Stimulated activated CD4-positive, alpha-beta T cell treated with anti-CD3 and anti-CD28 coated beads, Interleukin-4, amount 100 ng/mL, for 48 hours (primary cell): ENCODE results near the gene ALDH3B1.
"Not testable (repeated sequence)": the region's sequence is repeated elsewhere in the genome, so short reads cannot be mapped to it uniquely, and the experiment has no call there.

Experiments
- DNase-seq, 2 donors: peaks; one replicate each; pipeline ENCODE4 v3.0.0-alpha.2; 2020; ENCODE audit warnings: low read depth in 2 of 2

Gene ALDH3B1, protein sequence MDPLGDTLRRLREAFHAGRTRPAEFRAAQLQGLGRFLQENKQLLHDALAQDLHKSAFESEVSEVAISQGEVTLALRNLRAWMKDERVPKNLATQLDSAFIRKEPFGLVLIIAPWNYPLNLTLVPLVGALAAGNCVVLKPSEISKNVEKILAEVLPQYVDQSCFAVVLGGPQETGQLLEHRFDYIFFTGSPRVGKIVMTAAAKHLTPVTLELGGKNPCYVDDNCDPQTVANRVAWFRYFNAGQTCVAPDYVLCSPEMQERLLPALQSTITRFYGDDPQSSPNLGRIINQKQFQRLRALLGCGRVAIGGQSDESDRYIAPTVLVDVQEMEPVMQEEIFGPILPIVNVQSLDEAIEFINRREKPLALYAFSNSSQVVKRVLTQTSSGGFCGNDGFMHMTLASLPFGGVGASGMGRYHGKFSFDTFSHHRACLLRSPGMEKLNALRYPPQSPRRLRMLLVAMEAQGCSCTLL

DNA sequence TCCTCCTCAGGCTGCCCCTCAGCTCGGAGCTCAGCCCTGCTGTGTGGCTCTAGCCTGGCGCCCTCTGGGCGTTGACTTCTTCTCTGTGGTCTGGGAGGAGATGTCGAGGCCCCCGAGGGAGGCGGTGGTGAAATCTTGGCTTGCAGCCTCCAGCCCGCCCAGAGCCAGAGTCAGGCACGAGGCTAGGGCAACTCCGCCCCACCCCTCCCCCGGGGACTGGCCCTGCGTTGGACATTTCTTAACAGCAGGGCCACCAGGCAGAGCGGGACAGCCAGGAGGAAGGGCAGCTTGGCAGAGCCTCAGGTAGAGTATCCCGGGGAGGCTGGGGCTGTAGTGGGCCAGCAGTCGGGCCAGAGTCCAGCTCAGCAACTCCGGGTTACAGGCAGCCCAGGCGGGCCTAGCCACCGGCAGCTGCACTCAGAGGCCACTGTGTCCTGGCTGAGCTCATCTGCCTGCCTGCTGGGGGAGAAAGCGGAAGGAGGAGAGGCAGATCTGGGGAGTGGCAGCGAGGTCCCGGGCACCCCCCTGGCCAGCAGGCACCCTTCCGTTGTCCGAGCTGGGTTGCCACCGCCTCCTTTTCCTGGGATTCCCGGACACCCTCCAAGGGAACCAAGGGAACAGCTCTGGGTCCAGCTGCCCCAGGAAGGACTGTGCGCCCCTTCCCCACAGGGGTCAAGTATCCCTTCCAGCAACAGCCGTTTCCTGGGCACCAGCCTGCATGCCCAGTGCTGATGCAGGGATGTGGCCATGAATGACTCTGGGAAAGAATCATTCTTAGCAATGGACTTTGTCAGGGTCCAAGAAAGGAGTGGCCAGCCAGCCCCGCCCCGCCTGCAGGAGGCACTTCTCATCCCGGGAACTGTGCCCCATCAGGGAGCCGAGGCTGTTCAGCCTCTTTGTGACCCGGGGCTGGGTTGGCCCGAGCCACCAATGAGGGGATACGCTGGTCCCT is at the start of gene ALDH3B1:
Gene ALDH3B1, plus strand, starts transcription at position 238 of the 952 bp plus-strand sequence. CDS start 4,971 bp downstream, outside the sequence.
- DNase-seq, result no peak

DNA sequence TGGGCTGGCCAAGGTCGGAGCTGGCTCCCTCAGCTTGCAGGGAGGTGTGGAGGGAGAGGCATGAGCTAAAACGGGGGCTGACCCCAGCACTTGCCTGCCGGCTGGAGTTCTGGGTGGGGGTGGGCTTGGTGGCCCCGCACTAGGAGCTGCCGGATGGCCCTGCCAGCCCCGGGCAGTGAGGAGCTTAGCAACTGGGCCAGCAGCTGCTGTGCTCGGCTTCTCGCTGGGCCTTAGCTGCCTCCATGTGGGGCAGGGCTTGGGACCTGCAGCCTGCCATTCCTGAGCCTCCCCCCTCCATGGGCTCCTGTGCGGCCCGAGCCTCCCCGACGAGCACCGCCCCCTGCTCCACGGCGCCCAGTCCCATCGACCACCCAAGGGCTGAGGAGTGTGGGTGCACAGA is 46.9 kb upstream of the ALDH3B1 start:
- DNase-seq, result not testable (repeated sequence)

DNA sequence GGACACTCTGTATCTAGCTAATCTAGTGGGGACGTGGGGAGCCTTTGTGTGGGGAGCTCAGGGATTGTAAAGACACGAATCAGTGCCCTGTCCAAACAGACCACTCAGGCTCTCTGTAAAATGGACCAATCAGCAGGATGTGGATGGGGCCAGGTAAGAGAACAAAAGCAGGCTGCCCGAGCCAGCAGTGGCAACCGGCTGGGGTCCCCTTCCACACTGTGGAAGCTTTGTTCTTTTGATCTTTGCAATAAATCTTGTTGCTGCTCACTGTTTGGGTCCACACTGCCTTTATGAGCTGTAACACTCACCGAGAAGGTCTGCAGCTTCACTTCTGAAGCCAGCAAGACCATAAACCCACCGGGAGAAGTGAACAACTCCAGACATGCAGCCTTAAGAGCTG is 46.2 kb upstream of the ALDH3B1 start:
- not testable (repeated sequence) for DNase-seq

DNA sequence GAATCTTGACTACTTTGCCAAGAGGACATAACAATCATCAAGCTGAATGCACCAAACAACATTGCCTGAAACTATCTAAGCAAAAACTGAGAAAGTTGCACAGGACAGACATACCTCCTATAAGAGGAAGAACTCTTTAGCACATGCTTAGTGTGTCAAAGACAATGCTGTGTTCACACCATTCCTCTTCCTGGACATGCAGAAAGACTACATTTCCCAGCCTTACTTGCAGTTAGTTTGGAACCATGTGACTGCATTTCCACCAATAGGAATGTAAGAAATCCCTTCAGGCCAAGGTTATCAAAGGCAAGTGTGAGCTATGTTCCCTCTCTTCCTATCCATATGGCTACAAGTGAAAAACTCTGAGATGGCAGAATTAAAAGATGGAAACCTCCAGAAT is 45.4 kb upstream of the ALDH3B1 start:
- DNase-seq, result not testable (repeated sequence)

DNA sequence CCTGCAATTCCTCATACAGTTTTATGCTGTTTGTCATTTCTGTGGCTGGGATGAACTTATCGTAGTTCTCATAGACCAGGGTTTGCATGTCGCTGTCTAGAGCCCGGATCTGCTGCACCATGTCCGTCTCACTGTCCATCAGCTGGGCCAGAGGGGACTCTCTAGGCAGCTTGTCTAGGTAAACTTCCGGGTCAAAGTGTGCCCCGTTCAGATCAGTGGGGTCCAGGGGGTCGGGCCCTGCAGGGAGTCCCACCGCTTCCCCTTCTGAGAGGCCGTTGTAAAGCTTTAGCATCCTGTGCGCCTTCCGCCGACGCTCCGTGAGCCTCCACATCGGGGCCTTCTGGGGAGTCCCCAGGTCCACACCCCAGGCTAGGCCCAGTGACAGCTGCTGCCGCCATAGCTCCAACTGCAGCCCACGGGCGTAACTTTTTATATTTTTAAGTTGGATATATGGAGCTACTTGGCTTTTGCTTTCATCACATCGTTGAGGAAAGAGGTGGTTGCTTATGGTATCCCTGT is 44.2 kb upstream of the ALDH3B1 start:
- not testable (repeated sequence) for DNase-seq

DNA sequence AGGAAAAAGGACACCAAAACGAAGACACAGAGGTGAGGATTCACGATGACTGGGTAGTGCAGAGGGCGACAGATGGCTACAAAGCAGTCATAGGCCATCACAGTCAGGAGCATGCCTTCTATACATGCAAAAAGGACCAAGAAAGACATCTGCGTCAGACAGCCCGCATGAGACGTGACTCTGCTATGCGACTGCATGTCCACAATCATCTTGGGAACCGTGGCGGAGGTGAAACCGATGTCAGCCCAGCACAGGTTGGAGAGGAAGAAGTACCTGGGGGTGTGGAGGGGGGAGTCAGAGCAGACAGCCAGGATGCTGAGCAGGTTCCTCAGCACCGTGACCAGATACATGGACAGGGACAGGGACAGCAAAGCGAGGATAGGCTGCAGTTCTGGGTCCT is 35.4 kb upstream of the ALDH3B1 start:
- DNase-seq, result not testable (repeated sequence)

DNA sequence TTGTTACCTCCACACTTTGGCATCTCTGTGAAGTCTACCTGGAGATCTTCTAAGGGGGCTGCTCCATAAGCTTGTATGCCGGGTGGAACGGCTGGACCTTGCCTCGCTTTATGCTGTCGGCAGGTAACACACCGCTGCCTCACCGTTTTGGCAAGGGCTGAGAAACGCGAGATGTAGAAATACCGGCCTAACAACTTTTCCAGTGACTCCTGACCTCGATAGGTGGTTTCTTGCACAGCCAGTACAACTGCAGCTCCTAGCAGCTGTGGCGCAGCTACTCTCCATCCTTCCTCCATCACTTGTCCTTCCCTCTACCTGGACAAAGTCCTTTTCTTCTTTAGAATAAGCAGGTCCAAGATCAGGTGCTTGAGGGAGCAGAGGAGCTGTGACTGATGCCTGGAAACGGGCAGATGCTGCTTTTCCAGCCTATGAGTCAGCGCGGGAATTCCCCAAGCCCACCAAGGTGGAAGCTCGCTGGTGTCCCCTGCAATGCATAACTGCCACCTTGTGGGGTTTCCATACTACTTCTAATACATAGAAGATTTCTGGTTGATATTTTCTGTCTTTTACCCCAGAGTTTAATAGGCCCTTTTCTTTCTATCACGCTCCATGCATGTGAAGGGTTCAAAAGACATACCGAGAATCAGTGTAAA is 31.2 kb upstream of the ALDH3B1 start:
- DNase-seq, result not testable (repeated sequence)

DNA sequence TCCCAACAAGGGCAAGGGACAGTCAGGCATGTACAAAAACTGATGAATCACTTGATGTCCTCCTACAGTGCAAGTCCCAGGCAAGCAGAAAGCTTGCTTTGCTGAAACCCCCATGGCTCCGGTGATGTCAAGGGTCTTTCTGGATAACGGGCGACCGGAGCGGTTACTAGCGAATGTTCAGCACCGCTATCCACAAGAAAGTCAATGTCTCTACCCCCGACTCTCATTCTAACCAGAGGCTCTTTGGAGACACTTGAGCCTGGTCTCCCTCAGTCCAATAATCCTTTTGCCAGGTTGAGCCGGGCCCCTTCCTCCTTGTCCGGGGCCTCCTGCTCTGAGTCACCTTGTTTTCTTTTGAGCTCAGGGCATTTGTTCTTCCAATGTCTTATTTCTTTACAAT is 28.9 kb upstream of the ALDH3B1 start:
- not testable (repeated sequence) for DNase-seq

DNA sequence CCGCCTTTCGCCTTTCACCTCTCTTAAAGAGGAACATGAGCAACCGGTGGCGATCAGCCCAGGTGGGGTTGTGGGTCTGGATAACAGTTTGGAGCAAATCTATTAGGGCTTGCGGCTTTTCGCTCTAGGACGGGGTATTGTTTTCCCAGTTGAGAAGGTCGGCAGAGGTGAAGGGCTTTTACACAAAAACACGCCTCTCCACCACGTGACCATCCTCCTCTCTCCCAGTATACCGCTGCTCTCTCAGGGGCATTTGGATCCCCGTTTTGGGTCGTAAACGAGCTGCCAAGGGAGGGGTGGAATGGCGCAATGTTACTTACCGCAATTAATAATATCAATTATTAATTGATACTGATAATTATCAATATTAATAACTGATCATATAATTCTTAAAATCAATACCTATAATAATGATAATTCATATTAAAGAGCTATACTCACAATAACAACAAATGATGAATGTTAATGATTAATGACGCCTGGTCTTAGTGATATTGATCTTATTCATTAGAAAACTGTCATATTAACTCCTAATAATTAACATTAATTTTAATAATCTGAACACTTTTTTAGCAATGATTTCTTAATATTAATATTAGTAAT is 27.8 kb upstream of the ALDH3B1 start:
- not testable (repeated sequence) for DNase-seq

DNA sequence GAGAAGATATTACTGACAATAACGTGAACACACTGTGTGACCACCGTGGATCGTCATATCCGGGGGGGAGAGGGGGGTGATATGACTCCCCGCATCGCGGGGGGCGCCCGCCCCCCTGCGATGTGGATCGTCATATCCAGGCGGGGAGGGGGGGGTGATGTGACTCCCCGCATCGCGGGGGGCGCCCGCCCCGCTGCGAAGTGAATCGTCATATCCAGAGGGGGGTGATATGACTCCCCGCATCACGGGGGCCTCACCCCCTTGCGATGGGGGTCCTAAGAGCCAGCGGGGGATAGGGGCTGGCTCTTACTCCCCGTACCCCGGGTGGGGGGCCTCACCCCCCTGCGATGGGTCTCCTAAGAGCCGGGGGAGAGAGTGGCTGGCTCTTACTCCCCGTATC is 26.2 kb upstream of the ALDH3B1 start:
- no peak for DNase-seq

DNA sequence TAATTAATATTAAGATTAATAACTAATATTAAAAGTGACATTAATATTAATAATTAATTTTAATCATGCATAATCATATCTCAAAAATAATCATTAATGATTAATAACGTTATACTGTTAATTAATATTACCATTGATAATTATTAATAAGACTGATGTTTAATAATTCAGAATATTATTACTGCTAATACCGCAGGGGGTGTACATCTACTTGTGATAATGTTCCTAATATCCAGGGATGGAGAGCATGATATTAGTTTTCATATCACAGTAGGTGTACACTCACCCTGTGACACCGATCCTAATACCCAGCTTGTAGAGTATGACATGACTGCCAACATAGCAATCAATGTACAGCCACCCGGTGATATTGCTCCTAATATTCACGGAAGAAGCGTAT is 24.8 kb upstream of the ALDH3B1 start:
- not testable (repeated sequence) for DNase-seq

DNA sequence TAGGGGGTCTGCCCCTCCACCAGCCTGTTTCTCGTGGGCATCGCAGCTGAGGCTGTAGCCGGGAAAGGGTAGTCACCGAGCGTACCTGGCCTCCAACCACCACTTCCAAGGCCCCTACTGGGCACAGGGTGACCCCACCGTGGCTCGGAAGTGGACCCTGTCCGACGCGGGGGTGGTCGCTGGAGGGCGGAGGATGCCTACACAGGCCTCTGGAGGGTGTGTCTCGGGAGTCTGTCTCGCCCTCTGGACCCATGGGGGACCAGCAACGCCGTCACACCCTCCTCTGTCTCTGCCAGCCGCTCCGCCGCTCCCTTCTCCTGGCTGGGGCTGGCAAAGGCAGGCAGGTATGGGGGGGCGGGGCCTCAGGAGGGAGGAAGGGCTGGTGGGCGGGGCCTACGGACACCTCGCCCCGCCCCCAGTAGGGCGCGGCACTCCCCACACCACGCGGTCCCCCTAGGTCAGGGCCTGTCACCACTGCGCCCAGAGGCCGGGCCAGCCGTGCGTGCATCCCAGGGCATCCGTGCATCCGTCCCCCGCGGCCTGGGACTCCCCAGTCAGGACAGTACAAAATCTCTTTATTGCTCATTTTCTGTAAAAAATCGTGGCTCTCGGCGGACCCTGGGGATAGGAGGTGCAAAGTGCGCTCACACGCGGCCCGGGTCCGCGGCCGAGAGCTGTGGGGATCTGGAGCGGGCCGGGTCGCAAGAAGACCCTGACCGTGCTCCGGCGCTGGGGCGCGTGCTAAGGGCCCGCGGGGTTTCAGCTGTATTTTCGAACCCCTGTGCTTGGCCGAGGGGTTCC is 19.4 kb upstream of the ALDH3B1 start:
- not testable (repeated sequence) for DNase-seq

DNA sequence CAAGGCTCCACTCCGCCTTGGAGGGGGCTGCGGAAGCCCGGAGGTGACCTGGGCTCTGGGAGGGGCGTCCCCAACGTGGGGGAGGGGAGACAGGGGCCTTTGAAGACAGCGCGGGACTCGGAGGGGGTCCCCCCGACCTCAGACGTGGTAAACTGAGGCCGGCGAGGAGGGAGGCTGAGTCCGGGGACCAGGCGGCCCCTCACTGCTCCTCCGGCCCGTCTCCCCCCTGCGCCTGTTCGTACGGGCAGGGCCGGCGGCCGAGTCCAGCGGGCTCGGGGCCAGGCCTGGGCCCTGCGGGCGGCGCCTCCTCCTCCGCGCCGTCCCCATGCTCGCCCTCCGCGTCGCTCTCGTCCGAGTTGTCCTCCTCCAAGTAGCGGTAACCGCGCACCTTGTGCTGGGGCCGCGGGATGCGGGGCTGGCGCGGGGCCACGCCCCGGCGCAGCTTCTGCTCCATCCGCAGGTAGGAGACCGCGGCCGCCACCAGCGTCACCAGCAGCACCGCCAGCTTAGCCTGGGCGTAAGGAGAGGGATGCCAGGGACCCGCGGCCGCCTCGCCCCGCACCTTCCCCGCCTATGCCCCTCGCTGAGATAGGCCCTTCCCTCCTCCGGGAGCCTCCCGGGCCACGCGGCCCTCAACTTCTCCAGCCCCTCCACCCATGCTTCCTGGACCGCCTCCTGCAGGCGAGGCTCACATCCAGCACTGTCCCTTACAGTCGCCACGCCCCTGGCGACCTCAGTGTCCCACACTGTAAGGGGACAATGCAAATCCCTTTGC is 18.6 kb upstream of the ALDH3B1 start:
- DNase-seq, result not testable (repeated sequence)

DNA sequence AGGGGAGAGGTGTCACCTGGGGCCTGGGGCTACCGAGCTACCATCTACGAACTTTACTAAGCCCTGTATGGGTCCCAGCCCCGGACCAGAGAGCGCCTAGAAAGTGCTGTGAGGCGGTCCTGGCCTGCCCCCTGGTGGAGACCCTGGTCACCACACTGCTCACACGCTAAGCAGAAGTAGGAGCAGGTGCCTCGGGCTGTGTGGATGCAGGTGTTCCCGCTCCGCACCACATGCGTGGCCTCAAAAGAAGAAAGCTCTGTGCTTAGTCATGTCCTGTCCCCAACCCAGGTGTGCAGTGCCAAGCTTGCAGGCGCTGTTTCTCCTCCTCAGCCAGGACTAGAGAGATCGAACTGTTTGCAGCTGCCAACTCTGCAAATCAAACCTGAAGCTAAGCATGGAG is 16.3 kb upstream of the ALDH3B1 start:
- DNase-seq, result peak; percentile 17 to 28

DNA sequence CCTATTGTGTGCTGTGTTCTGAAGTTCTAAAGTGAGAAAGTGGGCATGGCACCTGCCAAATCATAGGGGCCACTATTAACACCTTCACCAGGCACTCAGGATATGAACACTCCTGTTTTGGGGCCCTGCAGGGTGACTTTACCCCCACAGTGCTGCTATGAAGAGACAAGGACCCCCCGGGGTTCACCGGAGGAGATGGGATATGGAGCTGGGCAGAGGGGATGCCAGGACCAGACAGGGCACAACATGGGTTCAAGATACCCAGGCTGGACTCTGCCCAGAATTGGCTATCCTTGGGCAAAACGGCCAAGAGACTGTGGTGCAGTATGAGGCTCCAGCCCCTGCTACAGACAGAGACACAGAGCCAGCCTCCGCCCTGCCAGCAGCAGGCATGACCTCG is 15.7 kb upstream of the ALDH3B1 start:
- not testable (repeated sequence) for DNase-seq

DNA sequence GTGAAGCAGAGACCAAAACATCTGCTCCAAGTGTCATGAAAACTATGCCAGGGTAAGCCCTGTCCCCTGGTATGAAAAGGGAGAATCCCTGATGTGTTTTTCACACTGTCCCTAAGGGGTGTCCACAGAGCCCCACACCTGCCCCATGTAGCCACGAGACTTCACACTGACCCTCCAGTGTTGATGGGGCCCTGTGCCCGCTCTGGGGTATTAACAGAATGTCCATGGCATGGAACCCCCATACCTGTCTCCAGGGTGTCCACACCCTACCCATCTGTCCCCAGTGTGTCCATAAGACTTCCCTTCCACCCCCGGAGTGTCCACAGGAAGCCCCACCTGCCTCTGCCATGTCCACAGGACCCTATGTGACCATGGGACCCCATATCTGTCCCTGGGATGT is 15.0 kb upstream of the ALDH3B1 start:
- DNase-seq, result not testable (repeated sequence)

DNA sequence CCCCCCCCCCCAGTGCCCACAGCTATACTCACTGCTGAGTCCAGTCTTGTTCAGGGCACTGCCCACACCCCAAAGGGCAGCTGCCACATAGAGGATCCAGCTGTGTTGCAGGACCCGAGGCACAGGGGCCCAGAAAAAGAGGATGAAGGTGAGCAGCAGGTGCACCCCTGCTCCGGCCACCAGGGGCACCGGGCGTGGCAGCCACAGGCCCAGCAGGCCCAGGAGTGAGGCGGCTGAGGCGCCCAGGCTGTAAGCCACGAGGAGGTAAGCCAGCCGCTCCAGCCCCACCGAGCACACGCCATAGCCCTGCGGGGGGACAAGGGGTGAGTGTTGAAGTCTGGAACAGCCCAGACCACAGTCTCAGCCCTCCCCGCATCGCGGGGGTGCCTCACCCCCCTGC is 14.5 kb upstream of the ALDH3B1 start:
- DNase-seq, result not testable (repeated sequence)

DNA sequence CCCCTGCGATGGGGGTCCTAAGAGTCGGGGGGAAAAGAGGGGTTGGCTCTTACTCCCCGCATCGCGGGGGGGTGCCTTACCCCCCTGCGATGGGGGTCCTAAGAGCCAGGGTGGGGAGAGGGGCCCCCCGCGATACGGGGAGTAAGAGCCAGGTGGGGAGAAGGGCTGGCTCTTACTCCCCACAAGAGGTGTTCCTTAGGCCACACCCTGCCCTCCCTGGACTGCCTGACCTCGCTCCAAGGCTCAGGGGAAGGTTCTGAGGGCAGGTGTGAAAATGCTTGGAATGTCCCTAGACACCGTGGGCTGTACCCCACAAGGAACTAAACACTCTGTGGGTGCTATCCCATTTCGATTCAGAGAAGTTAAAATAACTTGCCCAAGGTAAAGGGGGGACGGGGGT is 14.1 kb upstream of the ALDH3B1 start:
- no peak for DNase-seq

DNA sequence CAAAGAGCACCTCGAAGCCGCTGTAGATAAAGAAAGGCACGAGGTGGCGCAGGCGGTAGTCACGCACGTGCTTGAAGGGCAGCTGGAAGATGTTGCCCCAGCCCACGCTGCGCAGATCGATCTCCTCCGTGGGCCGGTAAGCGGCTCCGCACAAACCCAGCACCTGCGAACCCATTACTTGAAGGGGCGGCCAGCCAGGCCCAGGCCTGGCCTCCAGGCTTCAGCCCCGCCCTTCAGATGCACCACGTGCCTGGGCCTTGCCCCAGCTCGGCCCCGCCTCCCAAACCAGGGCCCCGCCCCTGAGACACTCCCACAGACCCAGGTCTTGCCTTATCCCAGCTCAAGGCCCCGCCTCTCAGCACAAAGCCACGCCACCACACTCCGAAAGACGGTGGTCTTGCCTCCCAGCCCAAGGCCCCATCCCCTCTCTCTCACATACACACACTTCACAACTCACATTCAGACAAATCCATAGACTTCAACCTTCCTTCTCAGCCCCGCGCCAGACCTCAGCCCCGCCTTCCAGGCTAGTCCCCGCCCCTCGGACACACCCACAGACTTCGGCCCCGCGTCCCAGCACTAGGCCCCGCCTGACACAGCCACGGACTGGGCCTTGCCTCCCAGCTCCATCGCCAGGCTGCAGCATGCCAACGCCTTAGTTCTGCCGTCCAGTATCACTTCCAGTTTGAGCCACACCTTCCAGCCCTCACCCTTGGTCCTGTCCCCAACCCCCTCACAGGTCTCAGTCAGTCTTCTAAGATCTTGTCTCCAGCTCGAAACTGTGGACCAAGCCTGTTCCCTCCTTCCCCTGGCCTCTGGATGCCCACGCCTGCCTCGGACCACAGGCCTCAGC is 13.3 kb upstream of the ALDH3B1 start:
- peak; percentile 43 to 50 for DNase-seq
